Spleen (tissue), 7 donors: ENCODE results near the gene LILRB2.

Experiments
- CTCF ChIP-seq, 11 experiments: fragments of 200-600 bp in 7 of 11; fragments of 450-650 bp in 4 of 11; sonication (generic) in 4 of 11; IDR thresholded peaks in 8 of 11; conservative IDR thresholded peaks in 3 of 11; 1 replicate in 7 of 11; 2 replicates in 4 of 11; pipeline versions ENCODE4 v1.4.0 to v1.8.0; 2016 to 2021; ENCODE audit warnings: antibody characterized with exemption in 11 of 11, inconsistent platforms in 4 of 11, mild to moderate bottlenecking in 1 of 11
- POLR2A ChIP-seq, 3 donors: fragments of 450-650 bp; IDR thresholded peaks; one replicate each; pipeline ENCODE4 v1.5.1; 2017; ENCODE audit warnings: antibody characterized with exemption in 3 of 3, mild to moderate bottlenecking in 1 of 3
- donor health status: DM: no; HTN: no; CAD: no; lungs with moderate emphysema.
- donor health status: DM: no; HTN: no; CAD: no.
- donor health status: DM: no; HTN: no; CAD: no.

GRCh38 chr19:54230031-54230430 lies 50.9 kb downstream of the LILRB2 start:
- TF ChIP-seq CTCF (IDR thresholded peaks at IDR 0.05 in 8 of 11, conservative IDR thresholded peaks at IDR 0.05 in 3 of 11) (no peak), POLR2A (IDR thresholded peaks at IDR 0.05) (no peak)
